ENCODE data around the gene CCDC172.

CCDC172 gene

GRCh38 chr10:116329153-116329552 is 4.9 kb downstream of the CCDC172 start:
- no peak overlapping the region for H3K4me3 ChIP-seq (ENCODE audit: low read length)
- DNase-seq (ENCODE audit: low read depth), result no peak
- TF ChIP-seq CTCF (conservative IDR thresholded peaks at IDR 0.05; ENCODE audit: low read depth, low read length), result no peak

- no peak for DNase-seq (ENCODE audit: low read depth)
- no peak overlapping the region for H3K4me3 ChIP-seq (ENCODE audit: low read length)
- no peak for TF ChIP-seq CTCF (conservative IDR thresholded peaks at IDR 0.05; ENCODE audit: low read depth, low read length)
Measured at GRCh38 chr10:116331815-116332214, 7.6 kb downstream of the CCDC172 start.

GRCh38 chr10:116336866-116337265 is 12.6 kb downstream of the CCDC172 start:
- TF ChIP-seq CTCF (conservative IDR thresholded peaks at IDR 0.05; ENCODE audit: low read depth, low read length), result no peak
- no peak overlapping the region for H3K4me3 ChIP-seq (ENCODE audit: low read length)
- DNase-seq (ENCODE audit: low read depth), result no peak

- TF ChIP-seq CTCF (conservative IDR thresholded peaks at IDR 0.05; ENCODE audit: low read depth, low read length), result no peak
- DNase-seq (ENCODE audit: low read depth), result no peak
- no peak overlapping the region for H3K4me3 ChIP-seq (ENCODE audit: low read length)
Measured at GRCh38 chr10:116352125-116352524, 27.9 kb downstream of the CCDC172 start.

- no peak for DNase-seq (ENCODE audit: low read depth)
- TF ChIP-seq CTCF (conservative IDR thresholded peaks at IDR 0.05; ENCODE audit: low read depth, low read length), result no peak
- H3K4me3 ChIP-seq (ENCODE audit: low read length), result no peak overlapping the region
Measured at GRCh38 chr10:116353817-116354216, 29.6 kb downstream of the CCDC172 start.

- no peak for TF ChIP-seq CTCF (conservative IDR thresholded peaks at IDR 0.05; ENCODE audit: low read depth, low read length)
- no peak overlapping the region for H3K4me3 ChIP-seq (ENCODE audit: low read length)
- DNase-seq (ENCODE audit: low read depth), result no peak
Measured at GRCh38 chr10:116355341-116355740, 31.1 kb downstream of the CCDC172 start.

DNA sequence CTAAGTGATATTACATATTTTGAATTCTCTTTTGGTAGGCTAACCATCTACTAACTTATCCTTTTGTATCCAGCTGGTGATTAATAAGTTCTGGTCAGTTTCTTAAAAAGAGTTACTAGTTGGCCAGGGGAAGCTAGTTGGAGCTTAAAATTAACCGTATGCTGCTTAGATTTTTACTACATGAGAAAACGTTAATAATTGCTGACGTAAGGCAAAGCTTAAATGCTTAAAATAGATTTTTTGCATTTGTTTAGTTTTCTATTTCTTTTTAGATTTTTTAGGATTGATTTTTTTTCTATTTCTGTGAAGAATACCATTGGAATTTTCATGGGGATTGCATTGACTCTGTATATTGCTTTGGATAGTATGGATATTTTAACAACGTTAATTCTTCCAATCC is 32.6 kb downstream of the CCDC172 start:
- no peak for TF ChIP-seq CTCF (conservative IDR thresholded peaks at IDR 0.05; ENCODE audit: low read depth, low read length)

More for the DNA sequence above, 32.6 kb downstream of the CCDC172 start:
- H3K4me3 ChIP-seq (ENCODE audit: low read length), result no peak overlapping the region
- no peak for DNase-seq (ENCODE audit: low read depth)
